Activated B cell treated with CpG ODN at 0.5 μM for 24 hours (primary cell): ENCODE results near the gene NAV1. TPM values are rescaled to one million over a fixed set of nuclear protein-coding genes. Genes with fewer than 3 reads are reported as not detected.

ENCODE experiments used
- ATAC-seq: fragments of 200-7000 bp; cut with Tn5 transposase; one replicate; pipeline ENCODE4 v1.10.0; 2021; ENCODE audit warnings: low read depth, mild to moderate bottlenecking, moderate library complexity
- CTCF ChIA-PET: fragments of 350-600 bp; sonication (Branson Sonifier 250); formaldehyde crosslinking; loops from one replicate; lab custom pipeline; 2021; ENCODE audit warnings: antibody characterized with exemption; lab: Charles Lee
- POLR2A ChIA-PET: fragments of 350-600 bp; sonication (Branson Sonifier 250); formaldehyde crosslinking; loops from one replicate; lab custom pipeline; 2021; ENCODE audit warnings: antibody characterized with exemption; lab: Charles Lee
- DNase-seq: peaks from one replicate; pipeline ENCODE4 v3.0.0; 2022
- H3K27ac Mint-ChIP-seq: one replicate; pipeline ENCODE4 v1.8.0; 2020; ENCODE audit warnings: mixed read lengths
- H3K27me3 Mint-ChIP-seq: one replicate; pipeline ENCODE4 v1.8.0; 2021; ENCODE audit warnings: mixed read lengths
- H3K36me3 Mint-ChIP-seq: one replicate; pipeline ENCODE4 v1.8.0; 2021; ENCODE audit warnings: low read depth, mixed read lengths
- H3K4me1 Mint-ChIP-seq: one replicate; pipeline ENCODE4 v1.8.0; 2021; ENCODE audit warnings: mixed read lengths
- H3K4me3 Mint-ChIP-seq: one replicate; pipeline ENCODE4 v1.8.0; 2020; ENCODE audit warnings: mild to moderate bottlenecking, mixed read lengths
- H3K9me3 Mint-ChIP-seq: one replicate; pipeline ENCODE4 v1.8.0; 2020; ENCODE audit warnings: mixed read lengths
- intact Hi-C: fragments of 100-400 bp; cut with micrococcal nuclease; formaldehyde crosslinking; loops from one replicate; pipeline ENCODE4 v1.15.1; 2024
- total RNA-seq: library from RNA; stranded (reverse); gene quantifications from 2 replicates; pipeline ENCODE4 v1.2.3, GENCODE V29; 2022
- TF ChIP-seq, protein P1 (sequence below): fragments of 200-600 bp; IDR thresholded peaks from one replicate; pipeline ENCODE4 v1.8.0; 2022; ENCODE audit warnings: antibody characterized with exemption, mild to moderate bottlenecking

The NAV1 gene
- total RNA-seq, 1 donor from 2014 or later: 2.0 TPM

DNA sequence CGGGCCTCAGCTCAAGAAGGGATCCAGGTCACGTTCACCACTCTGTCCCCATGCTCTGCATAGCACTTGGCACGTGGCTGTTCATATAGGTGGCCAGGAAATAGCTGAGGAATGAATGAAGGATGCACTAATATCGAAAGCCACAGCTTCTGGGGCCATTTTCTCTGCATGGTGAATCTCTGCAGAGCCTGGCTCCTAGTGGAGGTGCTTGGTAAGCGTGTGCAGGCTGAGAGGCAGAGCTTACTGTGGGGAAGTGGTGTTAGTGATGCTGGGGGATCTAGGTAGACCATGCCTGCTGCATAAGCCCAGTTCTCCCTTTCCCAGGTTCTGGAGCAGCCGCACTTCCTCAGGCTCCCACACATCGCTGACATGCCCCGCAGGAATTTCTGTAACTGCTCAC lies 40.3 kb upstream of the NAV1 start:
- ChIA-PET CTCF (interaction anchor here (1.4 to 3.9 kb wide), 2 partner anchors 14 to 17 kb away, joined by 5 to 18 read pairs; no protein-coding TSS in a partner anchor), POLR2A (no interaction called here)
- no peaks in the 10 kb centered on the region for H3K27me3 Mint-ChIP-seq
- ATAC-seq (no peak), DNase-seq (no peak)
- no peak overlapping the region for H3K27ac Mint-ChIP-seq
- H3K4me1 Mint-ChIP-seq: no peaks in the 10 kb centered on the region
- intact Hi-C loops: no loop called here
- H3K9me3 Mint-ChIP-seq: no peaks in the 10 kb centered on the region
- TF ChIP-seq, protein P1, sequence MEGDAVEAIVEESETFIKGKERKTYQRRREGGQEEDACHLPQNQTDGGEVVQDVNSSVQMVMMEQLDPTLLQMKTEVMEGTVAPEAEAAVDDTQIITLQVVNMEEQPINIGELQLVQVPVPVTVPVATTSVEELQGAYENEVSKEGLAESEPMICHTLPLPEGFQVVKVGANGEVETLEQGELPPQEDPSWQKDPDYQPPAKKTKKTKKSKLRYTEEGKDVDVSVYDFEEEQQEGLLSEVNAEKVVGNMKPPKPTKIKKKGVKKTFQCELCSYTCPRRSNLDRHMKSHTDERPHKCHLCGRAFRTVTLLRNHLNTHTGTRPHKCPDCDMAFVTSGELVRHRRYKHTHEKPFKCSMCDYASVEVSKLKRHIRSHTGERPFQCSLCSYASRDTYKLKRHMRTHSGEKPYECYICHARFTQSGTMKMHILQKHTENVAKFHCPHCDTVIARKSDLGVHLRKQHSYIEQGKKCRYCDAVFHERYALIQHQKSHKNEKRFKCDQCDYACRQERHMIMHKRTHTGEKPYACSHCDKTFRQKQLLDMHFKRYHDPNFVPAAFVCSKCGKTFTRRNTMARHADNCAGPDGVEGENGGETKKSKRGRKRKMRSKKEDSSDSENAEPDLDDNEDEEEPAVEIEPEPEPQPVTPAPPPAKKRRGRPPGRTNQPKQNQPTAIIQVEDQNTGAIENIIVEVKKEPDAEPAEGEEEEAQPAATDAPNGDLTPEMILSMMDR: no peak
- peaks cover 32% of the 10 kb centered on the region for H3K36me3 Mint-ChIP-seq
- H3K4me3 Mint-ChIP-seq: no peak overlapping the region

DNA sequence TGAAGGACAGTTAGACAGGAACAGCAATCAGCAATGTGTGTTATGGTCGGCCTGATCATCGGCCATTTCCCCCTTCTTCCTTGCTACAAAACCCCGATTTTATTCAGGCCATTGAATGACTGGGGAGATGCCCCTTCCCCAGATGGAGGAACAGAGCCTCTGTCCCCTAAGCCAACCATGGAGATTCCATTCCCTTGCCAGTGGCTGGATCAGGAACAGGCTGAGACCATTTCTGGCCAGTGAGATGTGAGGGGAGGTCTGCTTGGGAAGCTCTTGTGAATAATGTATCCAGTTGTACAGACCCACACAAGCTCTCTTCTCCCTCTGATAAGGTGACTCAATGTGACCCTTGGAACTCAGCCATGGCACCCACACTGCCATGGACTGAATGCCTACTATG lies 39.7 kb upstream of the NAV1 start:
- intact Hi-C loops: no loop called here
- CTCF ChIA-PET: interaction anchor here (1.4 to 3.9 kb wide), 2 partner anchors 14 to 17 kb away, joined by 5 to 18 read pairs; no protein-coding TSS in a partner anchor
- TF ChIP-seq, protein P1: no peak
- Mint-ChIP-seq H3K36me3 (peaks cover 26% of the 10 kb centered on the region), H3K9me3 (no peaks in the 10 kb centered on the region), H3K27ac (no peak overlapping the region), H3K4me1 (no peaks in the 10 kb centered on the region), H3K4me3 (no peak overlapping the region), H3K27me3 (no peaks in the 10 kb centered on the region)
- POLR2A ChIA-PET: no interaction called here
- ATAC-seq (no peak), DNase-seq (no peak)

DNA sequence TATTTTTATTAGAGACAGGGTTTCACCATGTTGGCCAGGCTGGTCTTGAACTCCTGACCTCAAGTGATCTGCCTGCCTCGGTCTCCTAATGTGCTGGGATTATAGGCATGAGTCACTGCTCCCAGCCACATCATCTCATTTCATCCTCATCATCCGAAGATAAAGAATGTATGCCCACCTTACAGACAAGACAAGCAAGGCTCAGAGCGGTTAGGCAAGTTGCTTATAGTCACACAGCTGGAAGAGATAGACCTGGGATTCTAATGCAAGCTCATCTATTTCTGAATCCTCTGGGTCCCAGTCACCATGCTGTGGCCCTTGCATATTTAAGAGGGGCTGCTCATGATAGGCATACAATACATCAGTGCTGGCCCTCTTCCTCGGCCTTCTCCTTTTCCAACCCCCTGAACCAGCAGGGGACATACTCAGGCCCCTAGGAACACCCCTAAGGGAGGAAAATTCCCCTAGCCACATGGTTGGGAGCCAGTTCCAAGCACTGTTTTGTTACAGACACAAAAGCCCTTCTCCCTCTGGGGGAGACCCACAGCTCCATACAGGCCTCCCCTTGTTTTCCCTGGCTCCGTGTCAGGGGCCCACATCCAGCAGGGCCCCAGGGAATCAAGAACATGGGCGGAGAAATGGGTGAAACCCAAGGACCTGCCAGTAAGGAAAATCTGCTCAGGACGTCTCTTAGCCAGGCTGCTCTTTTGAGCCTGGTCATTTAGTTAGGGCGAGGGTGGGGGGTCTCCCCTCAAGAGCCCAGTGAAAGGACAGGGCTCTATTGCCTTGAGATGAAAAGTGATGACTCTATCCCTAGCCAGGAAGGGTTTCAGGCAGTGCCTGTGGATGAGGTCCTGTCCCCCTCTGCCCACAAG lies 38.9 kb upstream of the NAV1 start:
- TF ChIP-seq, protein P1: no peak
- Mint-ChIP-seq H3K9me3 (no peaks in the 10 kb centered on the region), H3K27ac (no peak overlapping the region), H3K36me3 (peaks cover 20% of the 10 kb centered on the region), H3K4me1 (peaks cover under 1% of the 10 kb centered on the region), H3K27me3 (no peaks in the 10 kb centered on the region), H3K4me3 (no peak overlapping the region)
- POLR2A ChIA-PET: no interaction called here
- CTCF ChIA-PET: interaction anchor here (1.1 to 7.8 kb wide), 4 partner anchors 11 to 60 kb away, joined by 3 to 51 read pairs (median 6); no protein-coding TSS in a partner anchor
- ATAC-seq (no peak), DNase-seq (no peak)
- intact Hi-C loops: loop anchor here (10.0 kb wide), 1 partner anchor 475 kb away; the partner anchor contains the start of gene KIF21B

DNA sequence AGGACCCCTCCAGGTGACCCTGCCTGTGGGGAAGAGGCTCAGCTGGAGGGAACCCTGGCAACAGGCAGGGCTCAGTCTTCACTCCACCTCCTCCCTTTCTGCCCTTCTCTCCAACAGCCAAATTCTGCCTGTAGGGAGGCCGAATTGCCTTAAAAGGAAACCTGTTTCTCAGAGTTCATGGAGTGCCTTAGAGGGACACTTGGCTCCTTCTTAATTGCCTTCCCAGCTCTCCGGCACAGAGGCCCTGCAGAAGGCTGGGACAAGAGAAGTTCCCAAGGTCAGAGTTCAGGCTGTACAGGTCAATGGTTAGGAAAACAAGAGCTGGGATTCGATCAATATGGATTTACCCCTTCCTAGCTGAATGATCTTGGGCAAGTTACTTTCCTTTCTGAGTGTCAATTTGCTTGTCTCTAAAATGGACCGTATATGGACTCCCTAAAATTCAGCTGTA lies 38.2 kb upstream of the NAV1 start:
- ATAC-seq (no peak), DNase-seq (no peak)
- Mint-ChIP-seq H3K27me3 (no peaks in the 10 kb centered on the region), H3K27ac (no peak overlapping the region), H3K4me3 (no peak overlapping the region), H3K9me3 (no peaks in the 10 kb centered on the region), H3K36me3 (peaks cover 14% of the 10 kb centered on the region), H3K4me1 (peaks cover 7% of the 10 kb centered on the region)
- intact Hi-C loops: loop anchor here (10.0 kb wide), 1 partner anchor 476 kb away; the partner anchor contains the start of gene KIF21B
- ChIA-PET POLR2A (no interaction called here), CTCF (interaction anchor here (0.6 to 7.8 kb wide), 5 partner anchors 10 to 59 kb away, joined by 3 to 51 read pairs (median 5); no protein-coding TSS in a partner anchor)
- TF ChIP-seq, protein P1: no peak

DNA sequence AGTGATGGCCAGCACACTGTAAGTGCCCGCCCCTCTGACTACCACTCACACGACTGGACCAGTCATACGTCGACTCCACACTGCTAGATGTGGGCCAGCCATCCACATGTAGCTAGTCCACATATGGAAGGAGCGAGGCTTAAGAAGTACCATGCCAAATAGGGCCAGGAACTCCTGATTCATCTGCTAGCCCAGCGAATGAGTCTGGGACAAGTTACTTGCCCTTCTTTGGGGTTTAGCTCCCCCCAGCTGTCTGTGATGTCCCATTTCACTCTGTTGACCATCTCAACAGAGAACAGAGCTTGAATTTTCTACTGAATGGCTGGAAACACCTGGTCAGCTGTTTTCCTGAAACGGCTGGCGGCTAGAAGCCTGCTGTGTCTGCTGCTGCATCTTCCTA lies 37.8 kb upstream of the NAV1 start:
- Mint-ChIP-seq H3K4me1 (peaks cover 12% of the 10 kb centered on the region), H3K9me3 (no peaks in the 10 kb centered on the region), H3K27ac (no peak overlapping the region), H3K27me3 (no peaks in the 10 kb centered on the region), H3K4me3 (no peak overlapping the region), H3K36me3 (peaks cover 10% of the 10 kb centered on the region)
- intact Hi-C loops: loop anchor here (10.0 kb wide), 1 partner anchor 476 kb away; the partner anchor contains the start of gene KIF21B
- TF ChIP-seq, protein P1: no peak
- POLR2A ChIA-PET: no interaction called here
- no peak for ATAC-seq
- DNase-seq: no peak
- CTCF ChIA-PET: interaction anchor here (0.6 to 7.8 kb wide), 5 partner anchors 10 to 59 kb away, joined by 3 to 51 read pairs (median 5); no protein-coding TSS in a partner anchor
